Uterus (tissue), 4 donors: Measurements from ENCODE around the gene LRP1B. TPM values are rescaled to one million over a fixed set of nuclear protein-coding genes. Genes with fewer than 3 reads are reported as not detected.

Experiments
- DNase-seq, 2 donors: peaks; one replicate each; pipeline ENCODE4 v3.0.0-alpha.2; 2019 to 2020
- H3K27ac ChIP-seq, 2 donors: fragments of 200-600 bp; sonication (generic); 1 replicate in 1 of 2; 2 replicates in 1 of 2; pipeline ENCODE4 v1.5.1; 2016 to 2018
- H3K27me3 ChIP-seq, 2 donors: fragments of 200-600 bp; sonication (generic); one replicate each; pipeline ENCODE4 v1.5.1; 2018 to 2019; ENCODE audit warnings: control low read depth in 1 of 2
- H3K36me3 ChIP-seq, 2 donors: fragments of 200-600 bp; sonication (generic); one replicate each; pipeline ENCODE4 v1.5.1; 2019; ENCODE audit warnings: control low read depth in 1 of 2
- H3K4me1 ChIP-seq, 2 donors: fragments of 200-600 bp; sonication (generic); one replicate each; pipeline ENCODE4 v1.5.1; 2018 to 2019; ENCODE audit warnings: control low read depth in 1 of 2
- H3K4me3 ChIP-seq, 2 donors: fragments of 200-600 bp; sonication (generic); 1 replicate in 1 of 2; 2 replicates in 1 of 2; pipeline ENCODE4 v1.5.1; 2018 to 2019; ENCODE audit warnings: mild to moderate bottlenecking in 1 of 2
- H3K9me3 ChIP-seq, 2 donors: fragments of 200-600 bp; sonication (generic); one replicate each; pipeline ENCODE4 v1.5.1; 2019; ENCODE audit warnings: control low read depth in 1 of 2
- POLR2A ChIP-seq, 2 donors: fragments of 450-650 bp; IDR thresholded peaks; one replicate each; pipeline ENCODE4 v1.6.1; 2016; ENCODE audit warnings: antibody characterized with exemption in 2 of 2, mild to moderate bottlenecking in 1 of 2, moderate library complexity in 1 of 2
- intact Hi-C: fragments of 100-400 bp; cut with DNase I; formaldehyde crosslinking; loops from one replicate; pipeline ENCODE4 v1.15.1; 2023; ENCODE audit warnings: low total_unique reads
- total RNA-seq, 4 donors: library from RNA; depleted of rRNA in 3 of 4; stranded (reverse); fragments of >200 nt in 3 of 4; gene quantifications; one replicate each; pipeline versions ENCODE4 v1.1.0 to v1.2.4, GENCODE V29; 2014 to 2023
- TF ChIP-seq, protein P1 (sequence below), 4 experiments: fragments of 200-600 bp in 2 of 4; fragments of 450-650 bp in 2 of 4; sonication (generic) in 2 of 4; IDR thresholded peaks; one replicate each; pipeline ENCODE4 v1.5.1; 2016 to 2019; ENCODE audit warnings: antibody characterized with exemption in 4 of 4, mild to moderate bottlenecking in 2 of 4, moderate library complexity in 1 of 4
- donor health status: DM: yes; HTN: yes; CAD: no.

The LRP1B gene
- total RNA-seq, 4 donors from 2014 or later, result 0.29 to 7.3 (median 0.79) TPM; not detected in 1

DNA sequence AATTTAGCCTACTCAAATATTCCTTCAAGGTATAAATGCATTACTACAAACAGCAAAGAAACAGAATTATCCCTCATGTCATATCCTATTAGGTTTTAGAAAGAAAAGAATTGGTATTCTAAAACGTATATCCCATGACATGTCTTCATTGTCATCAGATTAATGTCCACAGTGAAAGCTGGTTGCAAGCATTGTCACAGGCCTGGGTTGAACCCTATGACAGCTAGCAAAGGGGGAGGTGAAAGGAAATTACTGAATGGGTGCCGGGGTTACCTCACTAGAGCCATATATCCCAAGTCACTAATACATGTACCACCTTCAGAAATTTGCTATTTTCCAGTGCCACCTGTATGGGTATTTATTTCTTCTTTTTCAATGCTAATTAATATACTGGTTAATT lies 1720.1 kb downstream of the LRP1B start:
- no peaks in the 10 kb centered on the region for H3K9me3 ChIP-seq
- TF ChIP-seq POLR2A (IDR thresholded peaks at IDR 0.05), result no peak
- TF ChIP-seq, protein P1, sequence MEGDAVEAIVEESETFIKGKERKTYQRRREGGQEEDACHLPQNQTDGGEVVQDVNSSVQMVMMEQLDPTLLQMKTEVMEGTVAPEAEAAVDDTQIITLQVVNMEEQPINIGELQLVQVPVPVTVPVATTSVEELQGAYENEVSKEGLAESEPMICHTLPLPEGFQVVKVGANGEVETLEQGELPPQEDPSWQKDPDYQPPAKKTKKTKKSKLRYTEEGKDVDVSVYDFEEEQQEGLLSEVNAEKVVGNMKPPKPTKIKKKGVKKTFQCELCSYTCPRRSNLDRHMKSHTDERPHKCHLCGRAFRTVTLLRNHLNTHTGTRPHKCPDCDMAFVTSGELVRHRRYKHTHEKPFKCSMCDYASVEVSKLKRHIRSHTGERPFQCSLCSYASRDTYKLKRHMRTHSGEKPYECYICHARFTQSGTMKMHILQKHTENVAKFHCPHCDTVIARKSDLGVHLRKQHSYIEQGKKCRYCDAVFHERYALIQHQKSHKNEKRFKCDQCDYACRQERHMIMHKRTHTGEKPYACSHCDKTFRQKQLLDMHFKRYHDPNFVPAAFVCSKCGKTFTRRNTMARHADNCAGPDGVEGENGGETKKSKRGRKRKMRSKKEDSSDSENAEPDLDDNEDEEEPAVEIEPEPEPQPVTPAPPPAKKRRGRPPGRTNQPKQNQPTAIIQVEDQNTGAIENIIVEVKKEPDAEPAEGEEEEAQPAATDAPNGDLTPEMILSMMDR (IDR thresholded peaks at IDR 0.05), result no peak
- no peak overlapping the region for H3K4me3 ChIP-seq
- intact Hi-C loops, result no loop called here
- H3K27me3 ChIP-seq, result no peaks in the 10 kb centered on the region
- no peaks in the 10 kb centered on the region for H3K4me1 ChIP-seq
- DNase-seq, result no peak
- H3K27ac ChIP-seq, result no peak overlapping the region
- H3K36me3 ChIP-seq, result no peaks in the 10 kb centered on the region

DNA sequence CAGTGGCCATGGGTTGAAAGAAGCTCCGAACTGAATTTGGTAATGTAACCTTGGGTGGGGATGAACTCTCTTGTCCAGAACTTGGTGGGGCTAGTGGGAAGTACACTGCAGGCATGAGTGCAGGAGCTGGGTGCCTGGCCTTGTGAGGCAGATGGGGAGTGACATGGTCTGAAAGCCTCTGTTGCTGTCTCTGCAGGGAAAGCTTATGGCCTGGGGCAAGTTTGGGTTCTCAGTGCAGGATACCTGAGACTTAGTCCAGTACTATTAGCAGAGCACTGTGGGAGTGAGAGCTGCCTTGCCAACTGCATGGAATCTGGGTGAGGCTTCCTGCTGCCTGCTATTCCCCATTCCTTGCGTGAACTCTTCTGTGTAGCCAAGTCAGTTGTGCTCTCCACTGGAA lies 1729.8 kb downstream of the LRP1B start:
- Histone ChIP-seq H3K36me3 (no peaks in the 10 kb centered on the region), H3K27ac (no peak overlapping the region), H3K9me3 (no peaks in the 10 kb centered on the region), H3K4me1 (no peaks in the 10 kb centered on the region), H3K4me3 (no peak overlapping the region), H3K27me3 (no peaks in the 10 kb centered on the region)
- TF ChIP-seq POLR2A (IDR thresholded peaks at IDR 0.05), result no peak
- TF ChIP-seq, protein P1 (IDR thresholded peaks at IDR 0.05), result no peak
- no peak for DNase-seq
- intact Hi-C loops, result no loop called here

DNA sequence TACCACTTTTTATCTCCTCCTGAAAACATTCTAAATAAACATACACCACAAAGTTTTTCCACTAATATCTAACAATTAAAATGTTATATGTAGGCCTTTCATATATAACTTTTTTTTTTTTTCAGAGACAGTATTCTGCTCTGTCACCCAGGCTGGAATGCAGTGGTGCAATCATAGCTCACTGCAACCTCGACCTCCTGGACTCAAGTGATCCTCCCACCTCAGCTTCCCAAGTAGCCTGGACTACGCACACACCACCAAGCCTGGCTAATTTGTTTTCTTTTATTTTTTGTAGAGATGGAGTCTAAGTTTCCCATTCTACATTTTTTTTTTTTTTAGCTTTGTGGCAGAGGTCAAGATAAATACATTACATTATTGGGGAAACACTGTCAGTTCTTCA lies 1738.0 kb downstream of the LRP1B start:
- H3K4me3 ChIP-seq, result no peak overlapping the region
- no peak overlapping the region for H3K27ac ChIP-seq
- no peaks in the 10 kb centered on the region for H3K9me3 ChIP-seq
- intact Hi-C loops, result no loop called here
- H3K4me1 ChIP-seq, result no peaks in the 10 kb centered on the region
- H3K27me3 ChIP-seq, result no peaks in the 10 kb centered on the region
- TF ChIP-seq, protein P1 (IDR thresholded peaks at IDR 0.05), result no peak
- no peak for TF ChIP-seq POLR2A (IDR thresholded peaks at IDR 0.05)
- H3K36me3 ChIP-seq, result no peaks in the 10 kb centered on the region
- no peak for DNase-seq

DNA sequence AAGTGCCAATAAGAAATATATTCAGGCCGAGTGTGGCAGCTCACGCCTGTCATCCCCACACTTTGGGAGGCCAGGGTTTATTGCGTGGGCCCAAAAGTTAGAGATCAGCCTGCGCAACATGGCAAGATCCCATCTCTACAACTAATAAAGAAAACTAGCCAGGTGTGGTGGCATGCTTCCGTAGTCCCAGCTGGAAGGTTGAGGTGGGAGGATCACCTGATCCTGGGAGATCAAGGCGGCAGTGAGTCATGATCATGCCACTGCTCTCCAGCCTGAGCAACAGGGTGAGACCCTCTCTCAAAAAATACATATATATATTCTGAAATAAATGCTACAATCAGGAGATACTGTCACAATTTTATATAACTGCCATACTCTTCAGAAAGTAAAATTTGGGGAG lies 1745.9 kb downstream of the LRP1B start:
- Histone ChIP-seq H3K4me3 (no peak overlapping the region), H3K36me3 (no peaks in the 10 kb centered on the region), H3K27ac (no peak overlapping the region), H3K9me3 (no peaks in the 10 kb centered on the region), H3K4me1 (no peaks in the 10 kb centered on the region), H3K27me3 (no peaks in the 10 kb centered on the region)
- intact Hi-C loops, result no loop called here
- TF ChIP-seq, protein P1 (IDR thresholded peaks at IDR 0.05), result no peak
- no peak for TF ChIP-seq POLR2A (IDR thresholded peaks at IDR 0.05)
- no peak for DNase-seq

DNA sequence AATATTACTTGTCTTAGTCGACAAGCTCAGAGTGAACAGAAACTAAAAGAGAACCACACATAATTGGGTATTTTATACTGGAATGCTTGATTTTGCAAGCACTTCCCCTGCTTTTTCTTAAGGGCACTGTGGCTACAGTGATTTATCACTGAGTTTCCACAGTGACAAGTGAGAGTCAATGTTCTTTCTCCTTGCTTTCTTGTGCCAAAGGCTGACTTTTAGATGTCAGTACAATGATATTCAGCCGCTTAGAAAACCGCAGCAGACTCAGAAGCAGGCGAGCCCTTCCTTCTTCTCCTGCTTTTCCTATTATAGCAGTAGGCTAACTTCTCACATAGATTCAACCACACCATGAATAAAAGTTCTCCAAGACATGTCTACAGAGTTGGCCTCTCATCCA lies 1747.0 kb downstream of the LRP1B start:
- no peaks in the 10 kb centered on the region for H3K9me3 ChIP-seq
- no peak for DNase-seq
- TF ChIP-seq, protein P1 (IDR thresholded peaks at IDR 0.05), result no peak
- no peak for TF ChIP-seq POLR2A (IDR thresholded peaks at IDR 0.05)
- H3K4me3 ChIP-seq, result no peak overlapping the region
- no peaks in the 10 kb centered on the region for H3K27me3 ChIP-seq
- H3K27ac ChIP-seq, result no peak overlapping the region
- H3K36me3 ChIP-seq, result no peaks in the 10 kb centered on the region
- intact Hi-C loops, result no loop called here
- H3K4me1 ChIP-seq, result no peaks in the 10 kb centered on the region
